ENCODE measurements around the gene RANBP3.
"Not testable (repeated sequence)": the region's sequence is repeated elsewhere in the genome, so short reads cannot be mapped to it uniquely, and the experiment has no call there.

RANBP3 gene

DNA sequence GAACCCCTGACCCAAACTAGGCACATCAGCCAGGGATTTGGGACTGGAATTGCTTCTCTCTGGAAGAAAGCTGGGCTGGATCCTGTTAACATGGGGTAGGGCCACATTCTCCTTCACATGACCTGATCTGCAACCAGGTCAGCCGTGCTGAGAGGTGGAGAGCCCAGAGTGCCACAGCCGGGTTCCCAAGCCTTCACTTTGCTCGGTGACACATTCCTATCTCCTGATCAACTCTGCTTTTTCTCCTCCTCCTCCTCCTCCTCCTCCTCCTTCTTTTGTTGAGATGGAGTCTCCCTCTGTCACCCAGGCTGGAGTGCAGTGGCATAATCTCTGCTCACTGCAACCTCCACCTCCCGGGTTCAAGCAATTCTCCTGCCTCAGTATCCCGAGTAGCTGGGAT is 7.9 kb upstream of the RANBP3 start:
- DNase-seq = not testable (repeated sequence)

DNA sequence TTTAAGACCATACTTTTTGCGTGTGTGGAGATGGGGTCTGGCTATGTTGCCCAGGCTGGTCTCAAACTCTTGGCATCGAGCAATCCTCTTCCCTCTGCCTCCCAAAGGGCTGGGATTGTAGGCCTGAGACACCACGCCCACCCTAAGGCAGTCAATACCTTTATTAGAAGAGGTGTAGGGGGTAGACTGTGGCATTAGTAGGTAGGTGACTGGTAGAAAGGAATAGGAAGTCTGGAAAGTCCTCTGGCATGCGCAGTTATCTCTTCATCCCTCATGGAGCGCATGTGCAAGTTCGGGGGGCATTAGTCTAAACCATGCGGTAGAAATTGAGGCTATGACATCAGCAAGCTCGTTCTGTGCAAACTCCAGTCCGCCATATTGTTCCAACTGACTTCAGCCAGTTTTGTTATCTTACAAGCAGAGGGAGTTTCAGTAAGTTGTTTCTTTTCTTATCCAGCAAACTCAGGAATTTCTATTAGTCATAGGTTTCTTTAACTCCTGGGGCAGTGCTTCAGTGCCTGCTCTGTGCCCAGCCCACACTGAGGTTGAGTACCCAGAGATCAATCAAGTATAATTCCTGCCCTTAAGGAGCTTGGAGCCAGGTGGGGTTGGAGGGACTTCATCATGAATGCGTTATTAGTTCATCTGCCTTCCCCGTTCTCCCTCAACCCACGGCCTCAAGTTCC is 7.3 kb upstream of the RANBP3 start:
- DNase-seq = no peak

DNA sequence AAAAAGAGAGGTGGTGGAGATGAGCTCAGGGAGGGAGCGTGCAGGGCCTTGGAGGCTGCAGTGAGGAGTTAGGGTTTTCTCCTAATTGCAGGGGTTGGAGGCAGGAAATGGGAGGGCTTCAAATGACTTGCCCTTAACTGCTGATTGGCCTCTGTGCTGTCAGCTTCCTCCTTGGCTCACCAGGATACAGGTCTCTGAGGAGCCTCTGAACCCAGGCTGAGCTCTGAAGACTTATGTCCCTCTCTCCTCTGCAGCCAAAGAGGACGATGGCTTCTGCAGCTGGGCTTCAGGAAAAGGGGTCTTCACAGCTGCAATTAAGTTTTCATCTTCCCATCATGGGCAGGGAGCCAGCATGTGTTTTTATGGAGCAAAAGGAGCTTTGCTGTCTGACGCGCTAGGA is 6.7 kb upstream of the RANBP3 start:
- no peak for DNase-seq

DNA sequence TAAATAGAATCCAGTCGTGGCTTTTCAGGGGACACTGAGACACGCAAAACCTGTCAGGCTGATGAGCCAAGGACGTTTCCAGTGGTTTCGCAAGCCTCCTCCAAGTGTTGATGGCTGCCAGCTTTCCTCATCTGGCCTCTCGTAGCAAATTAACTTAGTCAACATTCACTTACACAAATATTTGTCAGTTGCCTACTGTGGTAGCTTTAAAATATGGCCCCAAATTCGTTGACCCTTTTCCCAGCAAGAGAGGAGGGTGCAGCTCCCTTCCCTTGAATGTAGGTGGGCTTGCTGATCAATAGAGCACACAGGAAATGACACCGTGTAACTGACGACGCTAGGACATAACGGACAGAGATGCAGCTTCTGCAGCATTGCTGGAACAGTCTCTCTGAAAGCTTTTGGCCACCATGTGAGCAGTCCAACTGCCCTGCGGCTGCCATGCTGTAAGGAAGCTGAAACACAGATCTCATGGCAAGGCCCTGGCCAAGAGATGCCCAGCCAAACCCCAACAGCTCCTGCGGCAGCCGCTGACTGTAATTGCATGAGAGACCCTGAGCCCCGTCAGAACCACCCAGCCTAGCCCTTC is 5.5 kb upstream of the RANBP3 start:
- no peak for DNase-seq

DNA sequence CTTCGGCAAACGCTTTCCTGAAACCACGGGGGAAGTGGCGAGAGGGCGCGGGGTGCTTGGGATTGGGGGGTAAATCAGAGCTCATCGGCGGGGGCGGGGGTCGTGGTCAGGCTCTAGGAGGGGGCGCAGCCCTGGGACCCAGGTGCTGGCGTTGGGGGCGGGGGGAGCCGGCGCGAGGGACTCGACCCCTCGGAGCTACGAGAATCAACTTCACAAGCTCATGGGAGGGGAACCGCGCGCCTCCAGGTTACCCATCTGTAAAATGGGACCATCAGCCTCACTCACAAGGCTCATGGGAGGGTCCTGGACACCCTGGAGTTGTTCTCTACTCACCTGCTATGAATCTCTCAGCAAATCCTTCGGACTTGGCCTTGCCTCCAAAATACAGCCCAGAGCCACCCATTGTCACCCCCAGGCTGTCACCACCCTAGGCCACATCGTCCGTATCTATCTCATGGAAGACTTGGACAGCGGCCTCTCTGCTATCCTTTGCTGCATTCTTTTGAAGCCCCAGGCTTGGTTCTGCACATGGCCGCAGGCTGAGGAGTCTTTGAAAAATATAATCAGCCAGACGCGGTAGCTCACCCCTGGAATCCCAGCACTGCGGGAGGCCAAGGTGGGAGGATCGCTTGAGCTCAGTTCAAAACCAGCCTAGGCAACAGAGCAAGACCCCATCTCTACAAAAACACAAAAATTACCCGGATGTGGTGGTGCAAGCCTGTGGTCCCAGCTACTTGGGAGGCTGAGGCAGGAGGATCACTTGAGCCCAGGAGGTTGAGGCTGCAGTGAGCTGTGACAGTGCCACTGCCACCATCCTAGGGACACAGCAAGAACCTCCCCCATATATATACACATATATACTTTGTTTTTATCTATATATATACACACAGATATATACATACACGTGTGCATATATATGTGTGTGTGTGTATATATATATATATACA is 939 bp upstream of the RANBP3 start:
- no peak for DNase-seq

DNA sequence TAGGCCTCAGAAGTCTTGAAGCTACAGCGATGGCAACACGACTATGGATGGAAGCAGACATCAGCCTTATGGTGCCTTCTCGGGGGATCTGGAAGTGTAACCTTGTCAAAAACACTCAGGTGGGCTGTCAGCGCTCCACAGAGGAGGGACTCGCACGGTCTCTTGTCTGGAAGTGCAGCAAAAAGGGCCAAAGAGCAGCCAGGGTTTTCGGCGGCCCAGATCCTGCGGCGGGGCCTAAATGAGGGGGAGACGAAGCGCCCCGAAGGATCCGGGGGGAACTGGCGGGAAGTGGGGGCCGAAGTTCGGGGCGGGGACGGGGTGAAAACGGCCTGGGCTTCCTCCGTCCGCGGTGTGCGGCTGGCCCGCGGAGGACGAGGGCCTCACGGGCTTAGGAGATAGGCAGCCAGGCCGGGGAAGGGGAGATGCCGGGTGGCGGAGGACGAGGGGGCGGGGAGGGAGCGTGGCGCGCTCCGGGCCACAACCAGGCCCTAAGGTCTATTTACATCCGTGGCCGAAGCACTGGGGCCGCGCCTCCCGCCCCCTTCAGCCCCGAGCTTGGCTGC is 637 bp downstream of the RANBP3 start:
- DNase-seq = no peak

DNA sequence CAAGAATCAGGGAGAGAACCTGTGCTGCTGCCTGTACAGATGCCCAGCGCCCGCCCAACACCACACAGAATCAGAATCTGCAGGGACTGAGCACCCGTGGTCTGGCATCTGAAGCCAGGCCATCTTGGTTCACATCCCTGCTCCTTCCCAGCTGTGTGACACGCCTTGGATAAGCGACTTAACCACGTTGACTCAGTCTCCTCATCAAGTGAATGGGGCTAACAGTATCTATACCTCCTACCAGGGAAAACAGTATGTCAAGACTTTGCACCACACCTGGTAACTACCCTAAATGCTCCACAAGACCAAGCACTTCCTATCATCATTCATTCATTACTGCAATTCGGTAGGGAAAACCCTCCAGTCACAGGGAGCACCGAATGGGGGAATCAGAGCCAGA is 1.2 kb downstream of the RANBP3 start:
- DNase-seq = no peak

DNA sequence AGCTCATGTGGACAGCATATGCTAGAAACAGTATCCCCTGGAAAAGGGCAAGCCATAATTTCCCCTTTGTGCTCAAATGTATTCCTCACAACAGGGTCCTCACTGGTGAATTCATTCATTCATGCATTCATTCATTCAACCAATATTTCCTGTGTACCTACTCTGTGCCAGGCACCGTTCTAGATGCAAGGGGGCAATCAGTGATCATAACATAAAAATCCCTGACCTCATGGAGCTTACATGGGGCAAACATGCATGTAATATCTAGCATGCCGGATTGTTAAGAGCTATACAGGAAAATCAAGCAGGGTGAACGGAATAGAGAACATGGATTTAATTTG is 2.6 kb downstream of the RANBP3 start:
- no peak for DNase-seq

DNA sequence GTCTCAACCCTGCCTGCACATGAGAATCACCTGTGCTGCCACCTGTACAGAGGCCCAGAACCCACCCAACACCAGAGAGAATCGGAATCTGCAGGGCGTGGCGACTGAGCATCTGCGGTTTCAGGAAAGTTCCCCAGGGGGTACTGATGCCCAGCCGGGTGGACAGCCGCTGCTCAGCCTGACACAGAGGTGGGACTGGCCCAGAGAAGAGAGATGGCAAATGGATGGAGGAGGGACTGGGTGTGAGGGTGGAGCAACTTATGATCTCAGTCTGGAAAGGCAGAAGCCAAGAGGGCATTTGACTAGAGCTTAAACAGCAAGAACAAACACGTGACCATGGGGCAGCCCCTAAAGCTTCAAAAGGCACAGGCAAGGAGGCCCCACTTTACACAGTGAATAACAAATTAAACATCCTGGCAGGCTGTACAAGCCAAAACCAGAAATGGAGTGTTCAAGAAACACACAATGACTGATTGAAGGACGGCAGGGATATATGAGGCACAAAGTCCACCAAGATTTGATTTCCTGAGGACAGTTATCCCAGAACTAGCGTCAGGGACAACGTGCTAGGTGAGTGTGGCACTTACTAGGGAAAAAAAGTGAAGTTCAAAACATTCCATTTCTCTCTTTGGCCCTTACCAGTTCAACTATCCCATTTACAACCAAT is 3.1 kb downstream of the RANBP3 start:
- peak; percentile 51 for DNase-seq

DNA sequence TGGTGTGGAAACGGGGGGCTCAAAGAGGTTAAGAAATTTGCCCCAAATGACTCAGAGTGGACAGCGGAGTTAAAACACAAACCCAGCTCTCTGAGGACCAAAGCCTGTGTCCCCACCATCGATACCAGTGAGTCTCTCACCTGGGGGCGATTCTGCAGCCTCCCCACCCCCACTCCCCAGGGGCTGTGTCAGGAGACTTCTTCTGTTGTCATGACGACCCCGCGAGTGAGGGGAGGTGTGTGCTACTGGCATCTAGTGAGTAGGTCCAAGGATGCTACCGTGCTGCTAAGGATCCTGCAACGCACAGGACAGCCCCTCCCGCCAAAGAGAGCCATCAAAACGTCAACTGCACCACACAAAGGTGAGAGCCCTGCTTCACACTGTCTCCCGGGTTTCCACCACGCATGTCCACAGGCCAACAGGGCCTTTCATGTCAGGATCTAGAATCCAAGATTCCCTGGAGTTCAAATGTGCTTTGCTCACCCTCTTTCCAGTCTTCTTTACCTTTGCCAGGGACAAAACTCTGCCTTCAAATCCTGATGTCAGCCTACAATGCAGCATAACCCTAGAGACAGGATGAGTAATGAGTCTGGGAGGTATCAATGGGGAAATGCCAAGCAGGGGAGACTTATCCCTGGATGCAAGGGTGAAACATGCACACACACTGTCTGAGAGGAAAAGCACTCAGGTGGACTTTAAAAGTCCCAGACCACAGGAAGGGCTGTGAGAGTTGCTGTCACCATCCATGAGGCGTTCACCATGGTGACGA is 3.9 kb downstream of the RANBP3 start:
- no peak for DNase-seq

DNA sequence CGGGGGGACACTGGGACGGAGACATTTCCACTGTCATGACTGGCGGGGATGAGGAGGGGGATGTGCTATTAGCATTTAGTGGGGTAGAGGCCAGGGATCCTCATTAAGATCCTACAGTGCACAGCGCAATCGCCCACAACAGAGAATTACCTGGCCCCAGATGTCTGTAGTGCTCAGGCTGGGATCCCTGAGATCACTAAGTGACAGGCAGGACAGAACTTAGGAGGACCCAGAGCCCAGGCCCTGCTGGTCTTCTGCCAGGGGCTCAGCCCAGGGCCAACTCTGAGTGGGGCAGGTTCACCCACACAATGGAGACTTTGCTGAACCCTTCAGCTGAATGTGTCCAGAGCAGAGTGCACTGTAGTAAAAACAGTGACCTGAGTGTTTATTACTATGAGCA is 4.6 kb downstream of the RANBP3 start:
- no peak for DNase-seq

DNA sequence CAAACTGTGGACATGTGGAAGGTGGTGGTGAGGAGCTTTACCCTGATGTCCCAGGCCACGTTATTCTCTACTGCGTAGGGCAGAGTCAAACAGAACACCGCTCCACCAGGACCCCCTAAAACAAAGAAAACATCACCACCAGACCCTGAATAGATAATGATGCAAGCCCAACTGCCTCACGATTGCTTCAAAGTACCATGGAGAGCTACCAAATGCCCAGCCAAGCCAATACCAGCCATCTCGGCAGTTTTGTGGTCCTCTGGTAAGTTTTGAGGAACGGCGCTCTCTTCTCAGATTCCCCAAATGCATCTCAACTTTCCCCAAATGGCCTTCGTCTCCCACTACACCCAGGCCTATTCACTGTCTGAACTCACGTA is 5.6 kb downstream of the RANBP3 start:
- no peak for DNase-seq

DNA sequence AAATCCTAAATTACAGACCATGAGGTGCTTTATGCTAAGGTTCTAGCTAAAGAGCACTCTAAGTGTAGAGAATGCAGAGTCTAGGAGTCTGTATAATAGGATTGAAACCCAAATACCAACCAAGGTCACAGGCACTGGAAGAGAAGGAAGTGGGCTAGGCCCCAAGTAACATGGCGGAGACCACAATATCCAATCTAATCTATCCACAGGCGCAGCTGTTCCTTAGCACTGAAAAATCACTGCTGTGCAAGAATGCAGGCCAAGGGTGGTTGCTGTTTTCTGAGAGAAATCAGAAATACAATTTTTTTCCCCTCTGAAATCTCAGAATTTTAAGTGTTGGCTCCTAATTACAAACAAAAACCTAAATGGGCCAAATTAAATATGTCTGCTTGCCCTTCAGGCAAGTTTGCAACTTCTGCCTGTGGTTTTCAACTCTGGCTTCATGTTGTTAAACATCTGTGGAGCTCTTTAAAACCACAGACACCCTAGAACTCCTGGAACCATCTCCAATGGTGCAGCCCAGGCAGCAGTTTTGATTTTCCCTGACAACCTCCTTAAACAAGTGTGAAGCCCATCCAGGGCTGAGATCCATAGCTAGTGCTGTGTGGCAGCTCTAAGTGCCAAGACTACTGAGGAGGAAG is 6.1 kb downstream of the RANBP3 start:
- no peak for DNase-seq

DNA sequence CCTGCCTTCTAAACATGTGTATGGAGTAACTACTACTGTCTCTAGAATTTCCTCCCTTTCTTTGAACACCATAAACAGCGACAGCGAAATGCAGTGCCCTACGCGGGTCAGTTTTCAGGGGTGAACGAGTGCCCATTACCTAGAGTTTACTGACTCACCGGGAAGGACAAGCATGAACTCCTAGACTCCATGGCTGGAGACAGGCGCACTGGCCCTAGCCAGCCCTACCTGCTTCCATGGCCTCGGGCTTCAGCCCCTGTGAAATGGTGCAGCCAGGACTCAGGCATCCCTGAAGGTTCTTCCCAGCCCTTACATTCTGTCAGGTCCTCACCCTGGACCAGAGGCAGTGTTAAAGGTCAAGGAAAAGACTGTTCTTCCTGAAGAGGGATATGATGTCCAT is 8.5 kb downstream of the RANBP3 start:
- DNase-seq = no peak

DNA sequence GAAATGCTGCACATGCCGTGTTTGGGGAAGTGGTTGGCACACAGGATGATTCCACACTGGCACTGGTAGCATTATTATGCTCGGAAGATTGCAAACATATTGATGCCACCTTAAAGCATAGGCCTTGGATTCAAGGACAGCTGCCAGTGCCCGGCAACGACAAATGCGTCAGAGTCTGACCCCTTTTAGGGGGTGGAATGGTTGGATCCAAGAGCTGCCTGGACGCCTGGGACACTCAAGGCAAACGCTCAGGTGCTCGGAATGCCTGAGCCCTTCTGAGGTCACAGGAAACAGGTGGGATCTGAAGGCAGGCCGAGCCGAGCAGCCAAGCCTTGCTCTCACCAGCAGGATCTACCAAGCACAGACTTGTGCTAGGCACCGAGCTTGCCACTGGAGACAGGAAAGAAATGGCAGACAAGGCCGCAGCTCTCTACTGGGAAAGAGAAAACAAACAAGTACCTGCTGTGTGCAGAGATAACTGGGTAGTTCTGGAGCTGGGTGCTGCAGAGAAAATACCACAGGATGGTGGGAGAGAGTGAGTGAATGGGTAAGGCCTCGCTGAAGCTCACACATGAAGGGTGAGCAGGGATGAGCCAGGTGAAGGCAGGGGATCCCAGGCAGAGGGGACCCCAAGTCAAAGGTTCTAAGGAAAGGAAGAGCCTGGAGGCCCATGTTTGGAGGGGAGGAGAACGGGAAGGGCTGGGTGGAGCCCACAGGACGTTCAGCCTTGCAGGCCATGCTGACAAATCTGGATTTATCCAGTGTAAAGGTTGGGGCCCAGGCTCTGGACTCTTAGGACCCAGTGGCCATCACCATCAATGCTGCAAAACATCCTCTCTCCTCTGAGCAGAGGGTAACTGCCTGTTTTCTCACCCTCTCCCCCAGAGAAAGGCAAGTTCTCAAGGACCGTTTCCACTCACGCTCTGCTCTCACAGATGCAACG is 9.2 kb downstream of the RANBP3 start:
- DNase-seq = no peak

DNA sequence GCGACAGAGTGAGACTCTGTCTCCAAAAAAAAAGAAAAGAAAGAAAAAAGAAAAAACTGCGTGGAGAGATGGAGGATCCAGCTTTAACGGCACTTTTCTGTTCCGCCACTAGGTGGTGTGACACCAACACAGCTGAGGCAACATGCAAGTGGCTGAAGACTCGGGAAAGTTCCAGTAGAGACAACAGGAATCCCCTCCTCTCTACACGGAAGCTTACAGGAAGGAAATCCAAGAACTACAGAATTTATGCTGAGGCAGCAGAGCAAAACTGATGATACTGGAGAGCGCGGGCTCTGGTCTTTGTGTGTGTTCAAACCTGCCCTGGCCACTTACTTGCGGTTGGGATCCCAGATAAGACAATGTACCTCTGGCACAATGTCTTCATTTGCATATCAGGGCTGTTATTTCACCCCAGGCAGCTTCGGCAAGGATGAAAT is 9.9 kb downstream of the RANBP3 start:
- DNase-seq = peak; percentile 70

DNA sequence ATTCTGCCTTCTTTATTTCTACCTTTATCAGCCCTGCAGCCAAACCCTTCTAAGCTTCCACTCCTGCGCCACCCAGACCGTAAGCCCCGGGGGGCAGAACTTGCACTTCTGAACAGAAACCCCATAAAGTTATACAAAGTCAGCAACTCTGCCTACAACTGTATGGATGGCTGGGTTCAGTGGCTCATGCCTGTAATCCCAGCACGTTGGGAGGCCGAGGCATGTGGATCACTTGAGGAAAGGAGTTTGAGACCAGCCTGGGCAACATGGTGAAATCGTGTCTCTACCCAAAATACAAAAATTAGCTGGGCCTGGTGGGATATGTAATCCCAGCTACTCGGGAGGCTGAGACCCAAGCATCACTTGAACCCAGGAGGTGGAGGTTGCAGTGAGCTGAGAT is 10.4 kb downstream of the RANBP3 start:
- no peak for DNase-seq

DNA sequence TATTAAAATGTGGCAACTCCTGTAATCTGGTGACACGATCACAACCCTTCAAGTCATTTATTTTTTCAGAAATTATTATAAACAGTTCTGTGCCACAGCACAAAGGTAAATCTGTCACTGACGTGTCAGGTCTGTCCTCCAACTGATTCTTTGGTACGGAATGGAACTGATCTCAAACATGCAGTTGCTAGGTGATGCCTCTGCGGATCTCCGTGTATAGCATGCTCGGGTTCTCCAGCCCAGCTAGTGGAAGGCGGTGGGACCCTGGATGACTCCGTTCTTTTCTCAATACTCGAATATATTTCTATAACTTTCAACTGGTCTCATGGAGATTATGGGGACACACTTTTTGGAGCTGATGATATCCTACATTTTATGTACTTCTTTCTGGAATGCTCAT is 11.0 kb downstream of the RANBP3 start:
- DNase-seq = no peak

DNA sequence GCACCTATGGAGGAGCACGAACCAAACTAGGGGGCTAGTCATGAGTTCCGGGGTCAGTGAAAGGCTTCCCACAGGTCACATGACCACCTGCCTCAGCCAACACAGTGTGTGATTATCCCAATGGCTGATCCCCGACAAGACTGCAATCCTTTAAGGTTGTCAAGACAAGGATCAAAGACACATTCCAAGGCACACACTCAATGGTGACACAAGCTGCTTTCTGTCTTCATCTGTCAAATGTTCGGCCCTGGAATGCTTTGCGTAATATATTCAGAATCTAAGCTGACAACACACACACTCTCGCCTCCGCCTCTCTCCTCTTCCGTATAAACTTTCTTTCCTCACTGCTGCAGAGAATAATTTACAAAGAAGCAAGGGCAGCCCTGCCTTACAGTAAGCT is 11.7 kb downstream of the RANBP3 start:
- no peak for DNase-seq

DNA sequence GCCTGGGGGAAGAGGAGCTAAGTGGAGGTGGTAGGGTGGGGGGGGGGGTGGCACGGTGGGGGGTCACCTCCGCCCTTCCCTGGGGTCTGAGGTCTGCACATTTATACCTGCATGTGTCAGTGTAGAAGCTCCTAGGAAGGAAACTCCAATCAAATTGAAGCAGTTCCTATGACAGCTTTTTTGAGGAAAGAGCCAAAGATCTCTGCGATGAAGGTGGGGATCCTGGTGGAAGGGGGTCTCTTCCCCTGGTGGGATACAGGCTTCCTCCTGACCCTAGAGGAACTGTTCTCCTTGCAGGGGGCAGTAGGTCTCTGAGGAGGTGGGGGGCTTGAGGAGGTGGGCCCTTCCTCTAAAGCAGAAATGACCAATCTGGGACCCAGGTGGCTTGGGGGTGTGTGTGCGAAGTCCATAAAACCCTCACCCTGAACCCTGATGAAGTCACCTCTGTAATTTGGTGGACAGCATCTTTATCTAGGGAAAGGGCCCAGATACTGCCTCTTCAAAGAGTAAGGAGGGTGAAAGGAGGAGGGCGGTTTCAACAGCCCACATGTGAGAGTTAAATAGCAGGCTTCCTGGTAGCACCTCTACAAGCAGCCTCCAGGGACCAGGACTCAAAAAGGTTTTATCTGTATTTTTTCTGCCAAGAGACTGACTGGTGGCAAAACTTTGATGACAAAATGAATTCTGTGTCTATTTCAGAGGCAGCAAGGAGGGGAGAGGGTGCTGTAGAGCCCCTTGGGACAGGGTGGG is 12.9 kb downstream of the RANBP3 start:
- no peak for DNase-seq

Measured in CD4-positive, alpha-beta T cell treated with Interleukin-21 for 1 hour (primary cell).